CD4-positive, alpha-beta memory T cell (primary cell): ENCODE data around the gene ARFGAP1. TPM values are rescaled to one million over a fixed set of nuclear protein-coding genes. Genes with fewer than 3 reads are reported as not detected.

ENCODE experiments used
- microRNA-seq: library from miRNA; unstranded; fragments of <30 nt; microRNA quantifications from one replicate; pipeline ENCODE4 v1.2.0, GENCODE V29; 2021; ENCODE audit warnings: borderline replicate concordance, borderline number of aligned reads, borderline microRNAs expressed, mixed read lengths
- polyA plus RNA-seq, 2 donors: library from polyadenylated mRNA; unstranded; fragments of 300-500 nt; fragmentation: Illumina TruSeq; gene quantifications; one replicate each; pipeline ENCODE4 v1.2.3, GENCODE V29; 2021
- total RNA-seq, 2 experiments: library from RNA; stranded (reverse); gene quantifications; one replicate each; pipeline ENCODE4 v1.2.3, GENCODE V29; 2021

ARFGAP1 gene
- total and polyA plus RNA-seq, 4 experiments from 2014 or later, result 11.5 to 120 (median 69.4) TPM

Small RNA genes within 50 kb of the gene (microRNA-seq; reads per million reads assigned to microRNA genes)
- gene MIR3196, result not detected
- gene MIR4326, result not detected

Other genes starting within 250 kb of the ARFGAP1 start
- 10 to 100 TPM; 47.7 to 48.1 TPM for gene YTHDF1, start 56.7 kb upstream of the ARFGAP1 start, total RNA-seq
- gene YTHDF1, start 56.7 kb upstream of the ARFGAP1 start, polyA plus RNA-seq, result 10 to 100 TPM; 21.1 to 43.2 TPM
- gene BIRC7, start 36.9 kb upstream of the ARFGAP1 start, total RNA-seq, result not detected
- gene BIRC7, start 36.9 kb upstream of the ARFGAP1 start, polyA plus RNA-seq, result not detected
- not detected for gene NKAIN4, start 18.4 kb upstream of the ARFGAP1 start, total RNA-seq
- not detected for gene NKAIN4, start 18.4 kb upstream of the ARFGAP1 start, polyA plus RNA-seq
- gene COL20A1, start 20.4 kb downstream of the ARFGAP1 start, total RNA-seq, result under 1 TPM in 1 of 2 experiments, not detected in 1; 0.11 TPM
- not detected for gene COL20A1, start 20.4 kb downstream of the ARFGAP1 start, polyA plus RNA-seq
- gene CHRNA4, start 88.5 kb downstream of the ARFGAP1 start, total RNA-seq, result not detected
- gene CHRNA4, start 88.5 kb downstream of the ARFGAP1 start, polyA plus RNA-seq, result not detected
- not detected for gene KCNQ2, start 199.8 kb downstream of the ARFGAP1 start, total RNA-seq
- gene KCNQ2, start 199.8 kb downstream of the ARFGAP1 start, polyA plus RNA-seq, result not detected
- gene EEF1A2, start 226.3 kb downstream of the ARFGAP1 start, total RNA-seq, result under 1 TPM; 0.36 to 0.81 TPM
- not detected for gene EEF1A2, start 226.3 kb downstream of the ARFGAP1 start, polyA plus RNA-seq
- gene PPDPF, start 248.0 kb downstream of the ARFGAP1 start, total RNA-seq, result 100 to 1,000 TPM; 208 to 229 TPM
- gene PPDPF, start 248.0 kb downstream of the ARFGAP1 start, polyA plus RNA-seq, result 100 to 1,000 TPM in 1 of 2 donors, 10 to 100 TPM in 1; 29.4 to 152 TPM